HG02938 (cell line): Measurements from ENCODE around the gene TRAPPC11.

Experiments
- ATAC-seq: cut with Tn5 transposase; IDR thresholded peaks from one replicate; pipeline ENCODE4 v1.9.1; 2021; ENCODE audit warnings: mild to moderate bottlenecking, moderate library complexity; ENCODE audit not compliant: unreplicated experiment

Gene TRAPPC11

DNA sequence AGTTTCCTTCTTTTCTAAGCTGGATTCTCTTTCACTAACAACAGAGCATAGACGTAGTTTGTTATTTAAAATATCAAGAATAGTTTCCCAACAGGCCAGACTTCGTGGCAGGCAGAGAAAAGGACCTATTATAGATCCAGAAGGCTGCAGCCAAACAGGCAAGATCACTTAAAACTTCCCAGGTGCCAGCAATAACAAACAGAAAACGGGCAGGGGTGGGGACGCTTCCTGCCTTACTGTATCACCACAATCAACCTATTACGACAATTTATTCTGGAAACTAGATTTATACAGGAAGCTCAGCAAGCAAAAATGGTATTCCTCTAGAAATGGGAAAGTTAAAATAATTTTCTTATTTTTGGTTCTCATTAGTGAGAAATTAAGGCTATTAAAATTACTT lies 22.2 kb upstream of the TRAPPC11 start:
- no peak for ATAC-seq

DNA sequence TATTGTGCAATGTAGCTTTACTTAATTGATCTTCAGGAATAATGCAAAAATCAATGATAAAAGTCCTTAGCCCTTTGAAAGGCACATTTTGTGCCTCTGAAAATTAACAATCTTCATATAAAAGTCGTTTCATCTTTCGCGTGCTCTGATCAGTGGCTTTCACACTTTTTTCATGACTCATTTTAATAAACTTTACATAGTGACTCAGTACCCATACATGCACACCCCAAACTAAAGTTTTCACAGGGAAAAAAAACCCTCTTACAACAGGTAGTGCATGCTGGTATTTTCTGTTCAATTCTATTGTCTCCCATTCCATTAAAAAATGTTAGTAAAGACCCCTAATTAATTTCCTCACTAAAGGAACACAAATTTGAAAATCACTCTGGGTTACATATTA lies 21.6 kb upstream of the TRAPPC11 start:
- no peak for ATAC-seq

- ATAC-seq, result no peak
Observed at GRCh38 chr4:183638436-183638835, 20.7 kb upstream of the TRAPPC11 start.

DNA sequence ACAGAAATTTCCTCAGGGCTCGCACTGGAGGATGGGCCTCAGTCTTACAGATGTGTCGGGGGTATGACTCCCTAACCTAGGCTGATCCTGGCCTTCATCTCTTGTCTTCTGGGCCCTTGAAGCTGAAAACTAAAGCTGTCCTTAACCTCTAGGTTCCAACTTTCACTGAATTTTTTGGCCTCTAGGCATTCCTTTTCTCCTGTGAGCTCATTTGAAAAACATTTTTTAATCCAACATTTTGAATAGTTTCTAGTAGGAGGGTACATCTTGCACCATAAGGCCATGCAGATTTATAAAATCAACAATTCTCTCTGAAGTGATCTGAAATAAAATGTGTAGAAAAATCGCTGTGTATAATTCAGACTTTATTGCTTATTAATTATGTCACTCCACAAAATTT lies 19.8 kb upstream of the TRAPPC11 start:
- no peak for ATAC-seq

DNA sequence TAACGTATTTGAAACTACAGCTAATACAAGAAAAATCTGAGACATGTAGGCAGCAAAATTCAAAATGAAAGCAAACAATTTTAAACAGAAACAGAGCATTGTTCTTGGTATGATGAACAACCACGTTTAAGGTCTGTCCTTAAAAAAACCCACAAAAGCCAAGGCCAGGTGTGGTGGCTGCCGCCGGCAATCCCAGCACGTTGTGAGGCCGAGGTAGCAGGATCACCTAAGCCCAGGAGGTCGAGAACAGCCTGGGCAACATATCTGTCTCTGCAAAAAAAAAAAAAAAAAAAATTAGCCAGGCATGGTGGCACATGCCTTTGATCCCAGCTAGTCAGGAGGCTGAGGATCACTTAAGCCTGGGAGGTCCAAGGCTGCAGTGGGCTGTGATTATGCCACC lies 13.8 kb upstream of the TRAPPC11 start:
- ATAC-seq, result no peak

GRCh38 chr4:183657564-183657963 lies 1.5 kb upstream of the TRAPPC11 start:
- ATAC-seq, result no peak

DNA sequence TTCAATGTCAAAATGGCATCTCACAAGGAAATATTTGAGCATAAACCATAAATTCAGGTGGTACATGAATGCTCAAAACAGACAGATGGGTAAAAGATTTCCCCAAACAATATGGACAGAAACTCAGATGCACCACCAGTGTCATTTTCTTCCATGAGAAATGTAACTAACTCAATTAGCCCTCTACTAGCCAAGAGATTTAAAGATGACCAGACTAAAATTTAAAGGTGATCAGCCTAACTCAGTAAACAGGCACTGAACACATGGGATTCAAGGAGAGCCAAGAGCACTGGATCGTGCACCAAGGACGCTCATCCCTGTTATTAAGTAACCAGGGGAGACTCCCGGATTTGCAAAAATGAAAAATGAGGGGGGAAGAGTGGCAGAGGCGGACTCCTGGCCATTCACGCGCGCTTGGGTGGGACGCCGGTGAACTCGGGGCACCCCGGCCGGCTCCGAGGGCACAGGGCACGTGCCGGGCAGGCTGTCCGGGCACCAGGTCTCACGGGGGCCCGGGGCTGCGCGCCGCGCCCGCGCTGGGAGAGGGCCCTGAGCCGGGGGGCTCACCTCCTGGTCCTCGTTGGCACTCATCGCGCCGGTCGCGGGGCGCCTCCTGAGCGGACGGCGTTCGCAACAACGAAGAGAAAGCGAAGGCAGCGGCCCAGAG lies 598 bp upstream of the TRAPPC11 start:
- ATAC-seq, result peak; percentile 26

- ATAC-seq, result no peak
Observed at GRCh38 chr4:183659872-183660242, 764 bp downstream of the TRAPPC11 start.

GRCh38 chr4:183666088-183666487 lies 7.0 kb downstream of the TRAPPC11 start:
- no peak for ATAC-seq

DNA sequence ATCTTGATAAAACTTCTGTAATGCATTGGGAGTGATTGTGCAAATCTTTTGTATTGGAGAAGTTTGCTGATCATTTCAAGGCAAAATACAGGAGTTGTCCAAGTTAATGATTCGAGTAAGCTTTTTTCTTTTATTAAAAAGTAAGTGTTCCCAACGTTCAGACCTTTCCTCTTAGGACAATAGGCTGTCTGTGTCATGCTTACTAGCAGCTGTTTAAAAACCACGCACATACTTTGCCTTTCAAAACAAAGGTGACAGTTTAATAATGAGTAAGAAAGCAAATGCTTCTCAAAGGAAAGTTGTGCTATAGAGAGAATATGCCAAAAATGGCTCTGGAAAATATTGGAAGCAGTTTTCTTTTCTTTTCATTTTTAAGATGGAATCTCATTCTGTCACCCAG lies 11.2 kb downstream of the TRAPPC11 start:
- ATAC-seq, result no peak

DNA sequence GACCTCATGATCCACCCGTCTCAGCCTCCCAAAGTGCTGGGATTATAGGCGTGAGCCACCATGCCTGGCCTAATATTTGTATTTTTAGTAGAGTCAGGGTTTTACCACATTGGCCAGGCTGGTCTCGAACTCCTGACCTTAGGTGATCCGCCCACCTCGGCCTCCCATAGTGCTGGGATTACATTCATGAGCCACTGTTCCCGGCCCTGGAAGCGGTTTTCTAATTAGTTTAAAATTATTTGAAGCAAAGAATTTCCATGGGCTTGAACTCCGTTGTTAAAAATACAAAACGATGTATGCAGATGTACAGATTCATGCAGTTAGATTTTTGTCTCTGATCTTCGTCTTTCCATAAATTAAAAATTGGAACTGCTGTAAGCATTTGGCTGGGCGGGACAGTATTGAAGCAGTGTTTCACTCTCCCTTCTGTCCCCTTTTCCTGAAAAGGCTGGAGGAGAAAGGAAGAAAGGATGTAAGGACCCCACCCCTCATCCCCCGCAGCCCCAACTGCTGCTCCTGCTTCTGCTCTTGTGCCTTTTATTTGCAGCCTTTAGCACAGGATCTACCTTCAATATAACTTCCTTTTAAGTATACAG lies 12.0 kb downstream of the TRAPPC11 start:
- ATAC-seq, result no peak

DNA sequence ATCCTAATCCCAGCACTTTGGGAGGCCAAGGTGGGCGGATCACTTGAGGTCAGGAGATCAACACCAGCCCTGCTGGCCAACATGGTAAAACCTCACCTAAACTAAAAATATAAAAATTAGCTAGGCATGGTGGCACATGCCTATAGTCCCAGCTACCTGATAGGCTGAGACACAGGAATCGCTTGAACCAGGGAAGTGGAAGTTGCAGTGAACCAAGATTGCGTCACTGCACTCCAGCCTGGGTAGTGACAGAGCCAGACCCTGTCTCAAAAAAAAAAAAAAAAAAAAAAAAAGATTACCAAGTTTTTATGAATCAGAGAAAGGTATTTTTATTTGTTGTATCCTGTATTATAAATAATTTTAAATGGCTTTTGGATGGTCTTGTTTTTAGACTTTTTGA lies 15.1 kb downstream of the TRAPPC11 start:
- ATAC-seq, result no peak

- no peak for ATAC-seq
Observed at GRCh38 chr4:183675625-183676024, 16.5 kb downstream of the TRAPPC11 start.

DNA sequence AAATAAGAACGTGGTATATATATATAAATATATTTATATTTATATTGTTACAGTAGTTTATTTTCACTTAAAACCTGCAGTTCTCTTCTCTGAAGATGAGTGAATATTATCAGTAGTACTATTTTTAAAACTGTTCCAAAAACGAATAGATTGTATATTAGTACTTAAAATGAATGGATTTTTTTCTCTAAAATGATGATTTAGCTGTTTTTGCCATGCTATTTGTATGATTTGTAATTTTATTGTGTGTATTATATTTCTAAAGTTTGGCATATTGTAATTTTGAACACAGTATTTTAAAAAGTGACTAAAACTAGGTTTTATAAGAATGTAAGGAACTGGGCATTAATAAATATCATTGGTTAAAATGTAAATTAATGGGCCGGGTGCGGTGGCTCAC lies 22.0 kb downstream of the TRAPPC11 start:
- ATAC-seq, result no peak

GRCh38 chr4:183686461-183686860 lies 27.4 kb downstream of the TRAPPC11 start:
- no peak for ATAC-seq

GRCh38 chr4:183688216-183688615 lies 29.1 kb downstream of the TRAPPC11 start:
- ATAC-seq, result no peak

DNA sequence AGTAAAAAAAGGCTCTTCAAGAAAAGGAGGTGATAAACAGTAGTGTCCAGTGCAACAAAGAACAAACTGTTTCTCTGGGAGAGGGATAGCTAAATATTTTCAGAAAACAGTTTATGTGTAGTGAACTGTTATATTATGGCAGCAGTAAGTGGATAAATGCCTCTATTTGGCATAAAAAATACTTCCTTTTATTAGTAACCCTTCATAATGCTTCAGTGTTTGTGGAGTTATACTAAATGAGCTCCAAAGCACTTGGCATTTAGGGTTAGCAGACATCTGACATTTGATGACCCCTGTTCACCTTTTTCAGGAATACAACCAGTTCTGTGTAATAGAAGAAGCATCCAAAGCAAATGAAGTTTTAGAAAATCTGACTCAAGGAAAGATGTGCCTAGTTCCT lies 31.9 kb downstream of the TRAPPC11 start:
- ATAC-seq, result no peak

DNA sequence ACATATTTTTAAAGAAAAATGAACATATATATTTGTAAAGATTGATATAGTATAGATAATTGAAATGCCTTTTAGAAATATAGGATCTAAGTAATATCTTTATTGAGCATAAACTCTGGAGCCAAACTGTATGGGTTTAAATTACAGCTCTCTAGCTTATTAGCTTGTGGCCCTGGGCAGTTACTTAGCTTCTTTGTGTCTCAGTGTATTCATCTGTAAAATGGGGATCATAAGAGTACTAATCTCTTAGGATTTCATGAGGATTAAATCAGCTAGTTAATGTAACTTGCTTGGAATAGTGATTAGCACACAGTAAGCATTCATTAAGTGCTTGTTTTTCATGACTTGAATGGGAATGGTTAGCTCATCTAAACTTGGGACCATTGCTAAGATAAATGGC lies 32.8 kb downstream of the TRAPPC11 start:
- ATAC-seq, result no peak

DNA sequence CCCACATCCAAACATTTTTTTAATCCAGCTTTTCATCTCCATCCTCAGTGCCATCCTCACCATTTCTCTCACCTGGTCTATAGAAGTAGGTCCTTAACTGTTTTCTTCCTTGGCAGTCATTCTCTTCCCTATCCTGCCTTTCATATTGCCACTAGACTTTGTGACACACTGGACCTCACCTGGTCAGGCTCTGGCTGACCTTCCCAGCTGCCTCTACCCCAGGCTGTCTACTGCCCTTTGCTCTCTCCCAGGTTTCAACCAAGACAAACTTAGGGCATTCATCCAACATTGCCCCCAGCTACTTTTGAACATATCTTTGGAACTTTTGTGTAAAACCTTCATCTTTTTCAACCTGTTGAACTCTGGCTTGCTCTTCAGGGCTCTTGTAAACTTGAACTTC lies 39.8 kb downstream of the TRAPPC11 start:
- ATAC-seq, result no peak

DNA sequence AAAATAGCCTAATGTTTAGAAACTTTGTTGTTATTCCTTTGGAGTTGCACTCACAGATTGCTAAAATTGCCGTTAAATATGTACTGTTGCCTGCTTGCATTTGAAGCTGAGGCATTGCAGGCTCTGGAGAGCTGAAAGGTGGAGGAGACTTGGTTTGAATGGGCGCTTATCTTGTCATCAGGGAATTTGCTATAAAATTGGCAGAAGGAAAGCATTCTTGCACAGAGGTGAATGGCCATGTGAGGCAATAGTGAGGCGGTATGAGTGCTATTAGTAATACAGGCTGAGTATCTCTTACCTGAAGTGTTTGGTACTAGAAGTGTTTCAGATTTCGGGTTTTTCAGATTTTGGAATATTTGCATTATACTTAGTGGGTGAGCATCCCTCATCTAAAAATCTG lies 41.3 kb downstream of the TRAPPC11 start:
- no peak for ATAC-seq

DNA sequence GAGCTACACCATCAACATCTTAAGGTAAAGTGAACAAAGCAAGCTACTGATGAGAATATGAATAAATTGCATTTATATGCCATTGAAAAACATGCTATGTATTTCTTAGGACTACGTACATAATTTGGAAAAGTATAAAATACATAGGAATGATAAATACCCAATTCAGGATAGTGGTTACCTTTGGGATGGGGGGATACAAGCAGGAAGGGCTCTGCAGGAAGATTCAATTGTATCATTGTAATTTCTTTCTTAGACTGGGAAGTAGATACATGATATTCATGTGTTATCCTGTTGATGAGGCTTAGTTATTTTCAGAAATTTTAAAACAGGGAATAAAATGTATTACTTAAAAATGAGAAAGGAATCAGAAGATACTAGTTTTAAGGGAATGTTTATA lies 43.4 kb downstream of the TRAPPC11 start:
- no peak for ATAC-seq

- no peak for ATAC-seq
Observed at GRCh38 chr4:183714626-183715025, 55.5 kb downstream of the TRAPPC11 start.

DNA sequence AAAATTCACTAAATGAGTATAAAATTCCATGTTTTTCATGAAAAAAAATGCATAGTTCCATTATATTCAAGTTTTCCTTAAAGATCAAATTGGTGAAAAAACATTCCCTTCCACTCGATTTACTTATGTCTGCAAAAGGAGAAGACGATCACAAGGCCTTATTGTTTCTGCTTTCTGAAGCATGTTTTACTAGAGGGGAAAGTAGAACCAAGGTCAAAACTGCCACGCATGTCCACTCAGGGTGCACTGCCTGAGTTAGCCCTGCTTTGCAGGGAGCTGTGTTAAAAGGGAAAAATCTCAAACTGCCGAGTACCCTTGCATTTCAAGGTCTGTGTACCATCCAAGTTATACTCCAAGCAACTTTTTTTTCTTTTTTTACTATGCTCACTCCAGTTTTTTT lies 57.2 kb downstream of the TRAPPC11 start:
- no peak for ATAC-seq
